ENCODE measurements around the gene DHRSX.

DNA sequence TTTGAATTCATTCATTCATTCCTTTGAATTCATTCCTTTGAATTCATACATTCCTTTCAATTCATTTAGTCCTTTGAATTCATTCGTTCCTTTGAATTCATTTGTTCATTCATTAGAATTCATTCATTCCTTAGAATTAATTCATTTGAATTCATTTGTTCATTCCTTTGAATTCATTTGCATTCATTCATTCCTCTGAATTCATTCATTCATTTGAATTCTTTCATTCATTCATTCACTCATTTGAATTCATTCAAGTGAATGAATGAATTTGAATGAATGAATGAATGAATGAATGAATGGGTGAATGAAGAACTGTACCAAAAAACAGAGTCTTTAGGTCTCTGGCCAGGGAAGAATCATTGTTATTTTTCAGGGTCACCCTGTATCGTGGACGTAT is 216.6 kb downstream of the DHRSX start:
- TF ChIP-seq CTCF (conservative IDR thresholded peaks at IDR 0.05; ENCODE audit: low read depth, low read length) (no peak), EZH2 (IDR thresholded peaks at IDR 0.05; ENCODE audit: low read length, unreplicated experiment) (no peak), EZH2phosphoT487 (IDR thresholded peaks at IDR 0.05; ENCODE audit: borderline replicate concordance, low read length) (no peak)

Data from PC-3 (cell line).